HG02571 (cell line): Measurements from ENCODE around the gene AKNA.

Experiments used
- ATAC-seq: cut with Tn5 transposase; IDR thresholded peaks from one replicate; pipeline ENCODE4 v1.9.1; 2021; ENCODE audit warnings: mild to moderate bottlenecking, moderate library complexity; ENCODE audit not compliant: unreplicated experiment

AKNA gene

GRCh38 chr9:114287763-114288192 lies 100.0 kb downstream of the AKNA start:
- no peak for ATAC-seq

GRCh38 chr9:114287001-114287762 lies 100.6 kb downstream of the AKNA start:
- no peak for ATAC-seq

GRCh38 chr9:114286146-114286679 lies 101.6 kb downstream of the AKNA start:
- no peak for ATAC-seq

- no peak for ATAC-seq
Measured at GRCh38 chr9:114285166-114285867, 102.5 kb downstream of the AKNA start.

DNA sequence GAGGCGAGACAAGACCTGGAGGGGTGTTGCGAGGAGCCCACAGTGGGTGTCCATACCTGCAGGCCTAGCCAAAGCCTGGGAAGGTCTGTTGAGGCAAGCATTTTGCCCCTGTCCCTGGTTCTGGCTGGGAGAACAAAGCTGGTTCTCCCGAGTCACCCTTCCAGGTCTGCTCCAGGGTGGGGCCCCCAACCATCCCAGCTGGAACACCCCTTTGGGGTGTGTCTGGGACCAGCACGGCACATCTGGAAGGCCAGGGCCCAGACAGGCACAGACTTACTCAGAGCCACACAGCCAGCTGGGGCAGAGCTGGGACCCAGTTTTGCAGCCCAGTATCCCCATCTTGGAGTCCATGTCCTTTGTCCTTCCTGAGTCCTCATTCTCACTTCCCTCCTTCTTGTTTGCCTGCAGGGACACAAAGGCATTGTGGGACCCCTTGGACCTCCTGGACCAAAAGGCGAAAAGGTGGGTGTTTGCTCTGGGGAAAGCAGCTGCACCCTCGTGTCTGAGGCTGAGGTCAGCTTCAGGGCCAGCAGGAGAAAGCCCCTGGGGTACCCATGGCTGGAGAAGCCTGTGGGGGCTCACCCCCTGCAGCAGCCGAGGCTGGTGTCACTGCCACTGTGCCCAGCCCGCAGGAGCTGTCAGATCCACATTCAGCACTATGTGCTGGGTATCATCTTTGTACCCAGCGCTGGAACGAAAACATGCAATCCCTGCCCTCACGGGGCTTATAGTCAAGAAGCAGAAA lies 103.3 kb downstream of the AKNA start:
- ATAC-seq, result no peak
